Measurements from ENCODE around the gene COMT.

DNA sequence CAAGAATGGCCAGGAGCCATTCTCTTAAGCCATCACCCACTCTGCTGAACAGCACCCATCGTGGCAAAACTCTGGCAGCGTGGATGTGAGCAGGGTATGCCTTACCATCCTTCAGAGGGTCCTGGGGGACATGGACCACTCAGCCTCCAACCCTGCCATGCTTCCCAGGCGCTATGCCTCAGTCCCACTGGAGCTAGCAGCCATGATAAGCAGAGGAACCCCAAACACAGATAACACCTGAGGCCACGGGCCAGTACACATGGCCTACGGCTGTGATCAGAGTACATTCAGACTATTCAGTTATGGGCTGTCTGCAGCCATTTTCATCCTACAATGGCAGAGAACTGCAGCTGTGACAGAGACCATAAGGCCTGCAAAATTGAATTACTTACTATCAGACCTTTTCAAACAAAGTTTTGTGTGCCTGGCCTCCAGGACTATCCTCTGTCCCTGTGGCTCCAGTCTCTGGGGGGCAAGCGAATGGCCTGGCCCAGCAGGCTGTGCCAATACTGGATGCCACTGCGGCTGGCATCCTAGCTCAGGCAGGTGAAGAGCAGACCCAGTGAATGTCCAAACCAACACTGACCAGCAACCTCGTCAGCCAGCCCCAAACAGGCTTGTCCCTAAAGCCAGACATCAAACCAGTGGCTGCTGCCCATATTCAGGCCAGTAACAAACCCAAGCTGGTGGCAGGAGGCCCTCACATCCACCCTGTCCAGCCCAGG, 68.2 kb downstream of the COMT start:
- TF ChIP-seq POLR2A (IDR thresholded peaks at IDR 0.05), result no peak
- TF ChIP-seq, protein P1, sequence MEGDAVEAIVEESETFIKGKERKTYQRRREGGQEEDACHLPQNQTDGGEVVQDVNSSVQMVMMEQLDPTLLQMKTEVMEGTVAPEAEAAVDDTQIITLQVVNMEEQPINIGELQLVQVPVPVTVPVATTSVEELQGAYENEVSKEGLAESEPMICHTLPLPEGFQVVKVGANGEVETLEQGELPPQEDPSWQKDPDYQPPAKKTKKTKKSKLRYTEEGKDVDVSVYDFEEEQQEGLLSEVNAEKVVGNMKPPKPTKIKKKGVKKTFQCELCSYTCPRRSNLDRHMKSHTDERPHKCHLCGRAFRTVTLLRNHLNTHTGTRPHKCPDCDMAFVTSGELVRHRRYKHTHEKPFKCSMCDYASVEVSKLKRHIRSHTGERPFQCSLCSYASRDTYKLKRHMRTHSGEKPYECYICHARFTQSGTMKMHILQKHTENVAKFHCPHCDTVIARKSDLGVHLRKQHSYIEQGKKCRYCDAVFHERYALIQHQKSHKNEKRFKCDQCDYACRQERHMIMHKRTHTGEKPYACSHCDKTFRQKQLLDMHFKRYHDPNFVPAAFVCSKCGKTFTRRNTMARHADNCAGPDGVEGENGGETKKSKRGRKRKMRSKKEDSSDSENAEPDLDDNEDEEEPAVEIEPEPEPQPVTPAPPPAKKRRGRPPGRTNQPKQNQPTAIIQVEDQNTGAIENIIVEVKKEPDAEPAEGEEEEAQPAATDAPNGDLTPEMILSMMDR (IDR thresholded peaks at IDR 0.05), result no peak
